T-helper 2 cell treated with Interferon-gamma antibody and Interleukin-4, amounts not matched to agents 5 μg/mL and 100 μg/mL, for 36 hours (primary cell): ENCODE measurements around the gene MYO7A.
A peak's percentile ranks its signal among the peaks of the same experiment; 100 is the strongest.

Source experiments
- DNase-seq: peaks from one replicate; pipeline ENCODE4 v3.0.0; 2021; ENCODE audit warnings: low spot score
- H3K27ac Mint-ChIP-seq: one replicate; pipeline ENCODE4 v1.8.0; 2021; ENCODE audit warnings: mild to moderate bottlenecking, mixed read lengths
- H3K27me3 Mint-ChIP-seq: one replicate; pipeline ENCODE4 v1.8.0; 2021; ENCODE audit warnings: low read depth, mixed read lengths
- H3K36me3 Mint-ChIP-seq: one replicate; pipeline ENCODE4 v1.8.0; 2021; ENCODE audit warnings: low read depth, mixed read lengths
- H3K4me1 Mint-ChIP-seq: one replicate; pipeline ENCODE4 v1.8.0; 2021; ENCODE audit warnings: low read depth, mixed read lengths
- H3K4me3 Mint-ChIP-seq: one replicate; pipeline ENCODE4 v1.8.0; 2022; ENCODE audit warnings: mild to moderate bottlenecking, moderate library complexity, mixed read lengths
- H3K9me3 Mint-ChIP-seq: one replicate; pipeline ENCODE4 v1.8.0; 2021; ENCODE audit warnings: mixed read lengths

Gene MYO7A

GRCh38 chr11:77112641-77113381, 15.2 kb upstream of the MYO7A start:
- peaks cover 2% of the 10 kb centered on the region for H3K4me1 Mint-ChIP-seq
- H3K9me3 Mint-ChIP-seq, result no peaks in the 10 kb centered on the region
- peaks cover 1% of the 10 kb centered on the region for H3K27me3 Mint-ChIP-seq
- H3K4me3 Mint-ChIP-seq, result no peak overlapping the region
- H3K36me3 Mint-ChIP-seq, result no peaks in the 10 kb centered on the region
- DNase-seq, result no peak
- no peak overlapping the region for H3K27ac Mint-ChIP-seq

- no peak overlapping the region for H3K4me3 Mint-ChIP-seq
- no peaks in the 10 kb centered on the region for H3K36me3 Mint-ChIP-seq
- peak overlapping the region; percentile 49 for H3K27ac Mint-ChIP-seq
- H3K4me1 Mint-ChIP-seq, result peaks cover 2% of the 10 kb centered on the region
- no peak for DNase-seq
- H3K27me3 Mint-ChIP-seq, result no peaks in the 10 kb centered on the region
- no peaks in the 10 kb centered on the region for H3K9me3 Mint-ChIP-seq
Observed at GRCh38 chr11:77113382-77114088, 14.5 kb upstream of the MYO7A start.

DNA sequence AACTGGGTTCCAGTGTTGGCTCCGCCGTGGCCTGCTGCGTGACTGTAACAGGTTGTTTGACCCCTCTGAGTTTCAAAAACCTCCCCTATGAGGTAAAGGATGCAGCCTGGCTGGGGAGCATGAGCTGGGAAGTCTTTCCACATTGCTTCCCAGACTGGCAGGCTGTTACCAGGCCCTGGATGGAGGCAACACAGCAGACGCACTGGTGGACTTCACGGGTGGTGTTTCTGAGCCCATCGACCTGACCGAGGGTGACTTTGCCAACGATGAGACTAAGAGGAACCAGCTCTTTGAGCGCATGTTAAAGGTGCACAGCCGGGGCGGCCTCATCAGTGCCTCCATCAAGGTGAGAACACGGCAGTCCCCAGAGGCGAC, 14.0 kb upstream of the MYO7A start:
- Mint-ChIP-seq H3K4me1 (peaks cover 2% of the 10 kb centered on the region), H3K9me3 (no peaks in the 10 kb centered on the region), H3K27me3 (no peaks in the 10 kb centered on the region), H3K36me3 (no peaks in the 10 kb centered on the region), H3K4me3 (no peak overlapping the region), H3K27ac (no peak overlapping the region)
- no peak for DNase-seq

- no peaks in the 10 kb centered on the region for H3K36me3 Mint-ChIP-seq
- no peak overlapping the region for H3K27ac Mint-ChIP-seq
- no peak for DNase-seq
- H3K4me1 Mint-ChIP-seq, result peaks cover 2% of the 10 kb centered on the region
- no peaks in the 10 kb centered on the region for H3K27me3 Mint-ChIP-seq
- H3K9me3 Mint-ChIP-seq, result no peaks in the 10 kb centered on the region
- no peak overlapping the region for H3K4me3 Mint-ChIP-seq
Observed at GRCh38 chr11:77115181-77115611, 12.8 kb upstream of the MYO7A start.

DNA sequence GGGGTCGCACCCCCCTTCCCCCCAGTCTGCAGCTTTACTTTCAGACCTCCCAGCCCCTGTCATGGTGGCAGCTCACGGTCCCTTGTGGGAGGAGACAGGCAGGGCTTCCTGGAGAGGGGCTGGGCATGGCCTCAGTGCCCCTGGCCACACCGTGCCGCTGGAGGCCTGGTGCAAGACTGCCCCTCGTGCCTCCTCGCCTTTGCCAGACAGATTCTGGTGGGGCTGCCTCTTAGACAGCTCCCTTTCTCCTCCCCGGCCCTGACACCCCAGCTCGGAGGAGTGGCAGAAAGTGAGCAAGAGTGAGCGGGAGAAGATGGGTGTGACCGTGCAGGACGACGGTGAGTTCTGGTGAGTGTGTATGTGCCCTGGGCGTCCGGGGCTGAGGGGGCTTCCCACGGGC, 12.1 kb upstream of the MYO7A start:
- H3K9me3 Mint-ChIP-seq, result no peaks in the 10 kb centered on the region
- H3K27ac Mint-ChIP-seq, result no peak overlapping the region
- H3K36me3 Mint-ChIP-seq, result no peaks in the 10 kb centered on the region
- no peaks in the 10 kb centered on the region for H3K27me3 Mint-ChIP-seq
- peaks cover 3% of the 10 kb centered on the region for H3K4me1 Mint-ChIP-seq
- no peak for DNase-seq
- no peak overlapping the region for H3K4me3 Mint-ChIP-seq

GRCh38 chr11:77117492-77117891, 10.6 kb upstream of the MYO7A start:
- H3K36me3 Mint-ChIP-seq, result no peaks in the 10 kb centered on the region
- H3K9me3 Mint-ChIP-seq, result no peaks in the 10 kb centered on the region
- H3K27ac Mint-ChIP-seq, result no peak overlapping the region
- peaks cover 4% of the 10 kb centered on the region for H3K4me1 Mint-ChIP-seq
- no peaks in the 10 kb centered on the region for H3K27me3 Mint-ChIP-seq
- no peak overlapping the region for H3K4me3 Mint-ChIP-seq
- DNase-seq, result no peak

DNA sequence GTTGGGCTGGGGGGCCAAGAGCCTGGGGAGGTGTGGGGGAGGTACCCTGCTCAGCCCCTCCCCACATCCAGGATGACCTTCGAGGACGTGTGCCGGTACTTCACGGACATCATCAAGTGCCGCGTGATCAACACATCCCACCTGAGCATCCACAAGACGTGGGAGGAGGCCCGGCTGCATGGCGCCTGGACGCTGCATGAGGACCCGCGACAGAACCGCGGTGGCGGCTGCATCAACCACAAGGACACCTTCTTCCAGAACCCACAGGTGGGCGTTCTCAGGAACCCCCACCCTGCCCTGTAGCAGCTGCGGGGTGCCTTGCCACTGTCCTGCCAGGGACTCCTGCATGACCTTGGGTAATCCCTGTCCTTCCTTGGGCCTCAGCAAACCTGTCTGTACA, 10.0 kb upstream of the MYO7A start:
- no peaks in the 10 kb centered on the region for H3K9me3 Mint-ChIP-seq
- no peak for DNase-seq
- H3K4me1 Mint-ChIP-seq, result peaks cover 4% of the 10 kb centered on the region
- H3K36me3 Mint-ChIP-seq, result no peaks in the 10 kb centered on the region
- H3K27ac Mint-ChIP-seq, result no peak overlapping the region
- no peaks in the 10 kb centered on the region for H3K27me3 Mint-ChIP-seq
- no peak overlapping the region for H3K4me3 Mint-ChIP-seq

DNA sequence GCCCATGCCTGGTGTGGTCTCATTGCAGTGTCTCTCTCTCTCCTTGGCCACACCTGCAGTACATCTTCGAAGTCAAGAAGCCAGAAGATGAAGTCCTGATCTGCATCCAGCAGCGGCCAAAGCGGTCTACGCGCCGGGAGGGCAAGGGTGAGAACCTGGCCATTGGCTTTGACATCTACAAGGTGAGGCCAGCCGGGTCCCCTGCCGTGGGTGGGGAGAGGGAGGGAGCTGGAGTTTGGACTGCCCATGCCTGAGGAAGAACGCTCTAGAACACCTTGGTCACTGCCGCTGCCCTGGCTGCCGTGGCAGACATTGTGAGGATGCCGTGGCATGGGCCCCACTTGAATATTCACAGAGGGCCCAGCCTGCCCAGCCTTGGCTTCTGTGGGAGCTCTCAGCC, 9.1 kb upstream of the MYO7A start:
- Mint-ChIP-seq H3K4me3 (no peak overlapping the region), H3K27me3 (no peaks in the 10 kb centered on the region), H3K9me3 (no peaks in the 10 kb centered on the region), H3K27ac (no peak overlapping the region), H3K36me3 (no peaks in the 10 kb centered on the region), H3K4me1 (peaks cover 2% of the 10 kb centered on the region)
- DNase-seq, result no peak

DNA sequence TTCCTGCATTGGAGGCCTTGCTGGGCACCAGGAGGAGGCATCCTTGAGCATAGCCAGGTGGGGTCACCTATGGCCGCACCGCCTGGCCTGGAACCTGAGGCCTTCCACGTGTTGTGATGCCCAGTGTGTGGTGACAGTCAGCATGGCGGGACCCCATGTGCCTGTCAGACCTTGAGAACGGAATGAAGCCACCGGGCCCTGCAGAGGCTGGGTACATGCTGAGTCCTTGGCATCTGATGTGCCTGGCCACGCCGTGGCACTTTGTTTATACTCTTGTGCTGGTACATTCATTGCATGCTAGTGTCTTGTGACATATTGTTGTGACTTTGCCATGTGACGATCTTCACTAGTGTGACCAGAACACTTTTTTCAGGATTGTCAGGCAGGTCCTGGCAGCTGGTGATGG, 8.5 kb upstream of the MYO7A start:
- no peak for DNase-seq
- Mint-ChIP-seq H3K27ac (no peak overlapping the region), H3K9me3 (no peaks in the 10 kb centered on the region), H3K4me3 (no peak overlapping the region), H3K36me3 (no peaks in the 10 kb centered on the region), H3K27me3 (no peaks in the 10 kb centered on the region), H3K4me1 (peaks cover 2% of the 10 kb centered on the region)

DNA sequence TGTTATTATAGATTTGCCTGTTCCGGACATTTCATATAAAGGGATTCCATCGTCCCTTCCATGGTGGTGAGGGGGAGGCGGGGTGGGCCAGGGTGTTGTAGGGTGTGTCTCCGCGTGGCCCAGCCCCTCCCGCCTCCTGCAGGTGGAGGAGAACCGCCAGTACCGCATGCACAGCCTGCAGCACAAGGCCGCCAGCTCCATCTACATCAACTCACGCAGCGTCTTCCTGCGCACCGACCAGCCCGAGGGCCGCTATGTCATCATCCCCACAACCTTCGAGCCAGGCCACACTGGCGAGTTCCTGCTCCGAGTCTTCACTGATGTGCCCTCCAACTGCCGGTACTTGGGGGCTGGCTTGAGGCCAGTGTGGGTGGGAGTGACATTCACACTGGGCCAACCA, 7.5 kb upstream of the MYO7A start:
- Mint-ChIP-seq H3K4me1 (peaks cover 2% of the 10 kb centered on the region), H3K9me3 (no peaks in the 10 kb centered on the region), H3K27ac (no peak overlapping the region), H3K4me3 (no peak overlapping the region), H3K36me3 (no peaks in the 10 kb centered on the region), H3K27me3 (no peaks in the 10 kb centered on the region)
- no peak for DNase-seq

DNA sequence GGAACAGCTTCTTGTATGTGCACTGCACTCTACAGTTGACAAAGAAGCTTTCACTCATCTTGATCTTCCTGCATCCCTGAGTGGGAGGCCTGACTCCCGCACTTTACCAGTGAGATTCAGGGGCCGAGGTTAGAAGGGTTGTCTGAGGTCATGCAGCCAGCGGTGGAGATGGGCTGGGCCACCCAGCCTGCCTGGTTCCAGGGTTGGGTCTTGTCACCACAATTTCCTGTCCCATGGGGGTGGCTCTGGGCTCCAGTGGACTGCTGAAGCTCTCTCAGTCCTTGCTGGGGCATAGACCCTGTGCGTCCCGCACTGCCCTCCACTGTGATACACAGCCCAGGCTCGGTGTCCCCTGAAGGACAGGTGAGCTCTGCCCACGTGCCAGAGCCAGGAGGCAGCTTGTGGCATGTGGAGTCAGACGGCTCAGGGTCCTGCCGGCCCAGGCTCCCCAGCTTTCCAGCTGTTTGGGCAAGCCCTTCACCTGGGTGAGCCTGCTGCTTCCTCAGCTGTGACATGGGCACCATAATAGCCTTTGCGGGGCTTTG, 6.9 kb upstream of the MYO7A start:
- Mint-ChIP-seq H3K4me1 (peaks cover 2% of the 10 kb centered on the region), H3K27me3 (no peaks in the 10 kb centered on the region), H3K4me3 (no peak overlapping the region), H3K9me3 (no peaks in the 10 kb centered on the region), H3K27ac (no peak overlapping the region), H3K36me3 (no peaks in the 10 kb centered on the region)
- no peak for DNase-seq

GRCh38 chr11:77121876-77122575, 6.0 kb upstream of the MYO7A start:
- Mint-ChIP-seq H3K27me3 (no peaks in the 10 kb centered on the region), H3K4me3 (no peak overlapping the region), H3K9me3 (no peaks in the 10 kb centered on the region), H3K4me1 (peaks cover 4% of the 10 kb centered on the region), H3K36me3 (no peaks in the 10 kb centered on the region), H3K27ac (no peak overlapping the region)
- no peak for DNase-seq

DNA sequence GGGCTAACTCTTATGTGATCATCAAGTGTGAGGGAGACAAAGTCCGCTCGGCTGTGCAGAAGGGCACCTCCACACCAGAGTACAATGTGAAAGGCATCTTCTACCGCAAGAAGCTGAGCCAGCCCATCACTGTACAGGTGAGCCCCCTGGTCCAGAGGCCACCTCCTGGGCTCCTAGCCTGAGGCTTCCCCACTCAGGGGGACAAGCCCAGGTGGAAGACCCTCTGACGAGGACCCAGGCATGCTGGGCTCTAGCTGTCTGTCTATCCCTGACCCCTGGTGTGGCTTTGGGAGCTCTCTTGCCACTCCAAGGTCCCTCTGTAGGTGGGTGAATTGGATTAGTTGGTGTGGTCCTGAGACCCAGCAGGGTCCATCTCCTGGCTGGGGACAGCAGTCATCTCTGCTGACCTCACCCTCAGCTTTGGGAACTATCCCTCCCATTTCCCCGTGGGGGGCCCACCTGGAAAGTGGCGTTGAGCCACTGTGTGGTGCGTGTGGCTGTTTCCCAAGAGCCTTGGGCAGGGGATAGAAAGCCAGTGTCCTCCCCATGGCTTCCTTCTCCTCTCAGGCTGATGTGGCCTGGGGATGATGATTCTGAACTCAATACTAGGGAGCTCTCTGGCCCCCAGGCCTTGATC, 5.4 kb upstream of the MYO7A start:
- H3K27ac Mint-ChIP-seq, result no peak overlapping the region
- peaks cover 7% of the 10 kb centered on the region for H3K4me1 Mint-ChIP-seq
- peaks cover 3% of the 10 kb centered on the region for H3K27me3 Mint-ChIP-seq
- H3K4me3 Mint-ChIP-seq, result no peak overlapping the region
- no peaks in the 10 kb centered on the region for H3K36me3 Mint-ChIP-seq
- no peaks in the 10 kb centered on the region for H3K9me3 Mint-ChIP-seq
- no peak for DNase-seq

- peaks cover 10% of the 10 kb centered on the region for H3K4me1 Mint-ChIP-seq
- peaks cover 5% of the 10 kb centered on the region for H3K27me3 Mint-ChIP-seq
- no peak overlapping the region for H3K27ac Mint-ChIP-seq
- DNase-seq, result no peak
- H3K36me3 Mint-ChIP-seq, result no peaks in the 10 kb centered on the region
- H3K9me3 Mint-ChIP-seq, result no peaks in the 10 kb centered on the region
- no peak overlapping the region for H3K4me3 Mint-ChIP-seq
Observed at GRCh38 chr11:77123591-77123990, 4.5 kb upstream of the MYO7A start.
